Upper lobe of right lung (tissue), 1 donor: ENCODE results near the gene PLA2G4B. TPM values are rescaled to one million over a fixed set of nuclear protein-coding genes. Genes with fewer than 3 reads are reported as not detected.

Experiments
- ATAC-seq: fragments of 200-7000 bp; cut with Tn5 transposase; one replicate; pipeline ENCODE4 v1.9.1; 2020; ENCODE audit warnings: mild to moderate bottlenecking, moderate library complexity
- DNase-seq: peaks from one replicate; pipeline ENCODE4 v3.0.0-alpha.2; 2020
- H3K27ac ChIP-seq: fragments of 200-600 bp; one replicate; pipeline ENCODE4 v1.8.0; 2022
- H3K27me3 ChIP-seq: fragments of 200-600 bp; one replicate; pipeline ENCODE4 v1.8.0; 2022; ENCODE audit warnings: mild to moderate bottlenecking
- H3K36me3 ChIP-seq: fragments of 200-600 bp; one replicate; pipeline ENCODE4 v1.8.0; 2022
- H3K4me1 ChIP-seq: fragments of 200-600 bp; one replicate; pipeline ENCODE4 v1.8.0; 2022
- H3K4me3 ChIP-seq: fragments of 200-600 bp; one replicate; pipeline ENCODE4 v1.8.0; 2022; ENCODE audit warnings: mild to moderate bottlenecking
- H3K9me3 ChIP-seq: fragments of 200-600 bp; one replicate; pipeline ENCODE4 v1.8.0; 2022
- CTCF ChIP-seq: fragments of 200-600 bp; IDR thresholded peaks from one replicate; pipeline ENCODE4 v1.8.0; 2022; ENCODE audit warnings: antibody characterized with exemption
- intact Hi-C: fragments of 100-400 bp; cut with DNase I; formaldehyde crosslinking; loops from one replicate; pipeline ENCODE4 v1.11.0; 2022
- total RNA-seq: library from RNA; stranded (reverse); fragmentation: NEBNext Ultra II Directional; extraction: Animal tissue kit (Norgen Biotek cat#: 25700); gene quantifications from one replicate; pipeline ENCODE4 v1.2.1, GENCODE V29; 2021
- donor health status: DM: no; HTN: yes; CAD: no; lungs with severe emphysema.

PLA2G4B gene
- total RNA-seq, 1 donor from 2014 or later: 14.4 TPM

GRCh38 chr15:41798607-41799487, 39.8 kb upstream of the PLA2G4B start:
- TF ChIP-seq CTCF: no peak
- DNase-seq: no peak
- peaks cover 13% of the 10 kb centered on the region for H3K36me3 ChIP-seq
- no peak overlapping the region for H3K4me3 ChIP-seq
- no peaks in the 10 kb centered on the region for H3K9me3 ChIP-seq
- intact Hi-C loops: no loop called here
- peaks cover 13% of the 10 kb centered on the region for H3K4me1 ChIP-seq
- no peak overlapping the region for H3K27ac ChIP-seq
- no peaks in the 10 kb centered on the region for H3K27me3 ChIP-seq
- ATAC-seq: peak; percentile 58

GRCh38 chr15:41799488-41799805, 39.2 kb upstream of the PLA2G4B start:
- Histone ChIP-seq H3K4me3 (no peak overlapping the region), H3K36me3 (peaks cover 13% of the 10 kb centered on the region), H3K27me3 (no peaks in the 10 kb centered on the region), H3K4me1 (peaks cover 13% of the 10 kb centered on the region), H3K9me3 (no peaks in the 10 kb centered on the region), H3K27ac (no peak overlapping the region)
- no peak for TF ChIP-seq CTCF
- intact Hi-C loops: no loop called here
- DNase-seq (no peak), ATAC-seq (no peak)

GRCh38 chr15:41801185-41801584, 37.5 kb upstream of the PLA2G4B start:
- no peaks in the 10 kb centered on the region for H3K27me3 ChIP-seq

GRCh38 chr15:41801850-41802455, 36.7 kb upstream of the PLA2G4B start:
- no peak for ATAC-seq

More at GRCh38 chr15:41801185-41801584, 37.5 kb upstream of the PLA2G4B start:
- H3K36me3 ChIP-seq: peaks cover 13% of the 10 kb centered on the region
- no peak for TF ChIP-seq CTCF
- no peaks in the 10 kb centered on the region for H3K9me3 ChIP-seq
- intact Hi-C loops: no loop called here
- no peak overlapping the region for H3K4me3 ChIP-seq
- peaks cover 9% of the 10 kb centered on the region for H3K4me1 ChIP-seq
- no peak for ATAC-seq
- H3K27ac ChIP-seq: no peak overlapping the region
- DNase-seq: no peak

GRCh38 chr15:41804361-41804760, 34.3 kb upstream of the PLA2G4B start:
- no peak for DNase-seq
- Histone ChIP-seq H3K36me3 (peaks cover 17% of the 10 kb centered on the region), H3K4me1 (no peaks in the 10 kb centered on the region), H3K4me3 (no peak overlapping the region), H3K9me3 (no peaks in the 10 kb centered on the region), H3K27ac (no peak overlapping the region), H3K27me3 (no peaks in the 10 kb centered on the region)
- TF ChIP-seq CTCF: no peak
- intact Hi-C loops: no loop called here
- no peak for ATAC-seq

More at GRCh38 chr15:41801850-41802455, 36.7 kb upstream of the PLA2G4B start:
- Histone ChIP-seq H3K36me3 (peaks cover 13% of the 10 kb centered on the region), H3K27me3 (no peaks in the 10 kb centered on the region), H3K4me1 (peaks cover 3% of the 10 kb centered on the region), H3K9me3 (no peaks in the 10 kb centered on the region), H3K27ac (no peak overlapping the region), H3K4me3 (no peak overlapping the region)
- intact Hi-C loops: no loop called here
- DNase-seq: no peak
- TF ChIP-seq CTCF: no peak
